Measurements from ENCODE around the gene ATG2A. TPM values are rescaled to one million over a fixed set of nuclear protein-coding genes. Genes with fewer than 3 reads are reported as not detected.

The ATG2A gene
- total RNA-seq, 1 donor from 2014 or later: 22.4 TPM

DNA sequence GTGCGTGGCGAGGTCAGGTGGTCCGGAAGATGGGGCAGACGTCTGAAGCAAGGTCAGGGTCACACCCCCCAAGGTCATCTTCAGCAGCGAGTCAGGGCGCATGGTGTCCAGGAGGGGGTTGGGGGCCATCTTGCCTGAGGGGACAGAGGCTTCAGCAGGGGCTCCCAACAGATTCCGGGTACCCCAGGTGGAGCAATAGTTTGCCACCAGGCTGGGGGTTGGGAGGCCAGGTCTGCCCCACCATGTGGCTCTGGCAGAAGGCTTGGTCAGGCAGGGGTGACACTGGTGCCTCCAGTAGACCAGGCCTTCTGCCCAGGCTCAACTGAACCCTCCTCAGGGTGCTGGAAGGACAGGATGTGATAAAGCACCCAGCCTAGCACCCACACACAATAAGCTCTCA, 5.9 kb downstream of the ATG2A start:
- TF ChIP-seq, protein P1, sequence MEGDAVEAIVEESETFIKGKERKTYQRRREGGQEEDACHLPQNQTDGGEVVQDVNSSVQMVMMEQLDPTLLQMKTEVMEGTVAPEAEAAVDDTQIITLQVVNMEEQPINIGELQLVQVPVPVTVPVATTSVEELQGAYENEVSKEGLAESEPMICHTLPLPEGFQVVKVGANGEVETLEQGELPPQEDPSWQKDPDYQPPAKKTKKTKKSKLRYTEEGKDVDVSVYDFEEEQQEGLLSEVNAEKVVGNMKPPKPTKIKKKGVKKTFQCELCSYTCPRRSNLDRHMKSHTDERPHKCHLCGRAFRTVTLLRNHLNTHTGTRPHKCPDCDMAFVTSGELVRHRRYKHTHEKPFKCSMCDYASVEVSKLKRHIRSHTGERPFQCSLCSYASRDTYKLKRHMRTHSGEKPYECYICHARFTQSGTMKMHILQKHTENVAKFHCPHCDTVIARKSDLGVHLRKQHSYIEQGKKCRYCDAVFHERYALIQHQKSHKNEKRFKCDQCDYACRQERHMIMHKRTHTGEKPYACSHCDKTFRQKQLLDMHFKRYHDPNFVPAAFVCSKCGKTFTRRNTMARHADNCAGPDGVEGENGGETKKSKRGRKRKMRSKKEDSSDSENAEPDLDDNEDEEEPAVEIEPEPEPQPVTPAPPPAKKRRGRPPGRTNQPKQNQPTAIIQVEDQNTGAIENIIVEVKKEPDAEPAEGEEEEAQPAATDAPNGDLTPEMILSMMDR (IDR thresholded peaks at IDR 0.05; ENCODE audit: unreplicated experiment): no peak
- DNase-seq (ENCODE audit: low spot score): no peak
- H3K27ac Mint-ChIP-seq (ENCODE audit: unreplicated experiment): no peak overlapping the region

DNA sequence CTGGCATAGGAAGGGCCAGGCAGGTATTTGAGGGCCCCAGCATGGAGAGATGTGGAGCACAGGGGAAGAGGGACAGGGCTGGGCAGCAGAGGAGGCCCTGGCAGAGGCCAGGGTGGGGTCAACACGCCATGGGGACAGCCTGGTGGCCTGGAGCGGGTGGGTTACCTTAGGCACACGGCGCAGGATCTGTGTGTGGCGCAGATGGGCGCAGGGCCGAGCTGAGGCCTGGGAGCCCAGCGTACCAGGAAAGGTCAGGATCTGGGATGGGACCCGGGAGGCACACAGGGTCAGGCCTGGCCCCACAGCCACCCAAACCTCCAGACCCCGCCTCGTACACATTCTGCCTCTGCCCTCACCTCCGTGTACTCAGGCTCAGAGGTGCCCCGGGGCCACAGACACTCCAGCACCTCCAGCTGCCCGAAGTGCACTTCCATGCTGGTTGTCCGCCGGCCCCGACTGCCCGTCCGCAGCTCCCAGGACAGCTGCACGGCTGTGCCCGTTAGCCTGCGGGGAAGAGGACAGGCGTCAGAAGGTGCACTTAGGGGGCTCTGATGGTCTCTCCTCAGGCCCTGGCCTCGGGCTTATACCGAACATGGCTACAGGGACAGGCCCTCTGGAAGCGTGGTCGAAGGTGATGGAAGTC, 6.4 kb downstream of the ATG2A start:
- no peak for DNase-seq (ENCODE audit: low spot score)
- Mint-ChIP-seq H3K27me3 (ENCODE audit: unreplicated experiment) (peaks cover 5% of the 10 kb centered on the region), H3K36me3 (ENCODE audit: low read depth, unreplicated experiment) (peaks cover 20% of the 10 kb centered on the region), H3K27ac (ENCODE audit: unreplicated experiment) (no peak overlapping the region), H3K4me1 (ENCODE audit: unreplicated experiment) (peaks cover 3% of the 10 kb centered on the region), H3K9me3 (ENCODE audit: unreplicated experiment) (no peaks in the 10 kb centered on the region), H3K4me3 (ENCODE audit: unreplicated experiment) (peak overlapping the region; percentile 59)
- TF ChIP-seq, protein P1 (IDR thresholded peaks at IDR 0.05; ENCODE audit: unreplicated experiment): no peak

More for the DNA sequence above, 5.9 kb downstream of the ATG2A start:
- peak overlapping the region; percentile 59 for H3K4me3 Mint-ChIP-seq (ENCODE audit: unreplicated experiment)
- H3K4me1 Mint-ChIP-seq (ENCODE audit: unreplicated experiment): peaks cover 7% of the 10 kb centered on the region
- H3K36me3 Mint-ChIP-seq (ENCODE audit: low read depth, unreplicated experiment): peaks cover 20% of the 10 kb centered on the region
- peaks cover 7% of the 10 kb centered on the region for H3K27me3 Mint-ChIP-seq (ENCODE audit: unreplicated experiment)
- H3K9me3 Mint-ChIP-seq (ENCODE audit: unreplicated experiment): no peaks in the 10 kb centered on the region

DNA sequence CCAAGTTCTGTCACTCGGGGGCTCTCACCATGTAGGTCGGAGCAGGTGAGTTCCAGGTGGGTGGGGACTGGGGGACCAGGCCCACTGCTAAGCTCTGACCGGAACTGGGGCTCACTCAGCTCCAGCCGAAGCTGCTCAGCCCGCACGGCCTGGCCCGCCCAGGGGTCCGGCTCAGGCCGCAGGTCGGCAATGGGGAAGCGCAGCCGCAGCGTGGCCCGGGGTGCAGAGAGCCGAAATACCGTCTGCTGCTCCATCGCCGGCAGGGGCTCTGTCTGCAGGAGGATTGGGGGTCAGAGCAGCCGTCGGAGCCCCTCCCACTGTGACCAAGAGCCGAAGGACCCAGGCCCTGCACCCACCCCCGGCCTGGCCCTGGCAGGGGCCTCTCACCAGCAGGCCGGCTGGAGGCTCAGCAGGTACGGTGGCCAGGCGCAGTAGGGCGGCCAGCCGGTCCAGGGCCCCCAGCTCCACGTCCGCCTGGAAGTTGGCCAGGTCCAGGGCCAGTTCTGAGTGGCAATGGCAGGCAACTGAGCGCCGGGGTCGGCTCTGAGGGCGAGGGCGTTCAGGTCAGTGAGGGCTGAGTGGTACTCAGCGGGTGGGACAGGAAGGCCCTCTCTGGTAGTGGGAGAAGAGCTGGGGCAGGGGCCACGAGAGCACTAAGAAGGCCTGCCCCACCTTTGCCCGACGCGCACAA, 7.2 kb downstream of the ATG2A start:
- TF ChIP-seq, protein P1 (IDR thresholded peaks at IDR 0.05; ENCODE audit: unreplicated experiment): no peak
- no peak for DNase-seq (ENCODE audit: low spot score)
- peaks cover 3% of the 10 kb centered on the region for H3K4me1 Mint-ChIP-seq (ENCODE audit: unreplicated experiment)
- peaks cover 24% of the 10 kb centered on the region for H3K36me3 Mint-ChIP-seq (ENCODE audit: low read depth, unreplicated experiment)
- H3K4me3 Mint-ChIP-seq (ENCODE audit: unreplicated experiment): no peak overlapping the region
- no peaks in the 10 kb centered on the region for H3K9me3 Mint-ChIP-seq (ENCODE audit: unreplicated experiment)
- H3K27ac Mint-ChIP-seq (ENCODE audit: unreplicated experiment): no peak overlapping the region
- peaks cover 5% of the 10 kb centered on the region for H3K27me3 Mint-ChIP-seq (ENCODE audit: unreplicated experiment)

DNA sequence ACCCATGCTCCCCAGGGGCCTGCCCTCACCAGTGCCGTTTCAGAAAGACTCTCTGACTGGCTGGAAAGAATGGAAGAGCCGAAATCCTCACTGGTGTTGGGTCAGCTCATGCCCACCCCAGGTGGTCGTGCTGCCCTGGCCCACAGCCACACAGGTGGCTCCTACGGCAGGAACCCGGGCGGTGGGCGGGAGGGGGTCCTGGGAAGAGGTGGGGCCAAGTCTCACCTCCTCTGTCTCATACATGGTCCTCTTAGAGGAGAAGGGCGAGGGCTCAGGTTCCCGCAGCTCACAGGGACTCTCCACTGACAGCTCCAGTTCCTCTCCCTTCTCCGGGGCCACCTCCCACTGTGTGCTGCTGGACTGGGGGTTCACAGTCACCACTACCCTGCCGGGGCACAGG, 8.2 kb downstream of the ATG2A start:
- Mint-ChIP-seq H3K9me3 (ENCODE audit: unreplicated experiment) (no peaks in the 10 kb centered on the region), H3K4me3 (ENCODE audit: unreplicated experiment) (no peak overlapping the region), H3K27ac (ENCODE audit: unreplicated experiment) (no peak overlapping the region), H3K27me3 (ENCODE audit: unreplicated experiment) (peaks cover 2% of the 10 kb centered on the region), H3K36me3 (ENCODE audit: low read depth, unreplicated experiment) (peaks cover 24% of the 10 kb centered on the region), H3K4me1 (ENCODE audit: unreplicated experiment) (no peaks in the 10 kb centered on the region)
- TF ChIP-seq, protein P1 (IDR thresholded peaks at IDR 0.05; ENCODE audit: unreplicated experiment): no peak
- DNase-seq (ENCODE audit: low spot score): no peak

DNA sequence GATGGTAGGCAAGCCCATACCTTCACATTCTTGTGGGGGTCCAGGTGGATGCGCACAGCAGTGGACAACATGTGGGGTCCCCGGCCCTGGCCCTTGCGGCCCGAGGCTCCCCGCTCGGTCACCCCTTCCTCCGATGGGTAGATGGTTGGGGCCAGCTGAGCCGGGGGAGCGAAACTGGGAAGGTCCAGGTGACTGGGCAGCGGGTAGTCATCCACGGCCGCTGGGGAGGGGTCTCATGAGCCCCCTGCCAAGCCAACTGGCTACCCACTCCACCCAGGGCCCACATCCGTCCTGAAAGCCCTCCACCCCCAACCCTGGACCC, 10.7 kb downstream of the ATG2A start:
- Mint-ChIP-seq H3K27ac (ENCODE audit: unreplicated experiment) (no peak overlapping the region), H3K4me1 (ENCODE audit: unreplicated experiment) (no peaks in the 10 kb centered on the region), H3K9me3 (ENCODE audit: unreplicated experiment) (no peaks in the 10 kb centered on the region), H3K36me3 (ENCODE audit: low read depth, unreplicated experiment) (peaks cover 16% of the 10 kb centered on the region), H3K27me3 (ENCODE audit: unreplicated experiment) (peaks cover 2% of the 10 kb centered on the region), H3K4me3 (ENCODE audit: unreplicated experiment) (no peak overlapping the region)
- DNase-seq (ENCODE audit: low spot score): no peak
- TF ChIP-seq, protein P1 (IDR thresholded peaks at IDR 0.05; ENCODE audit: unreplicated experiment): no peak

Measured in endothelial cell (in vitro differentiated cells).